ENCODE data around the gene NFIL3. TPM values are rescaled to one million over a fixed set of nuclear protein-coding genes. Genes with fewer than 3 reads are reported as not detected.

NFIL3 gene
- total and polyA plus RNA-seq, 11 donors, result 13.1 to 35.9 (median 24.7) TPM

DNA sequence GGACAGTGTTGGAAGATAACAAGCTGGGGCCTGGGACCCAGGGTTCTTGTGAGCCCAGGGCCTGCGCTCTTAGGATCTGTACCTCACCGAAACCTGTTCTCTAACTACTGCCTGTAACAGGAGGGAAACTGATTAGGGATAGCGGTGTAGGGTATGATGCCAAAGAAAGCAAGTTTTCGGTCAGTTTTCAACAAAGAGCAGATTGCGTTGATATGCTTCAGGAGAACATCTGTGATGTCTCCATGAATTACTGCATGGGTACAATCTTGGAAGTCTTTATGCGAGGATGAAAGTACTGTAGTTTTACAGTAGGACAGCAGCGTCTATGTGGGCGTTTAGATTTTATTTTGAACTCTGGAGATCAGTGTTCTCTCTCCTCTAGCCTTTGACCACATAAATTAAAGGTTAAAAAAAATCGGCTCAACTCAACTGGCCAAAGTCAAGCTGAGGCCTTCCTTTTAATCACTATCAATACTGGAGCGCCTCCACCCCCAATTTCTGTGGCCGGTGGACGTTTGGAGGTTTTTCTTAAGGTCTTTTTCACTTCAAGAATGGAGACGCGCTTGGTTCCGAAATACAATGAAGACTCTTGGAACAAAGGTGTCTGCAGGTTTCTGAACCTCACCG lies 3.0 kb downstream of the NFIL3 start:
- H3K27ac ChIP-seq, result peak overlapping the region; percentile 86 to 97 (median 93)
- no peaks in the 10 kb centered on the region for H3K9me3 ChIP-seq
- no peaks in the 10 kb centered on the region for H3K36me3 ChIP-seq
- TF ChIP-seq POLR2A (IDR thresholded peaks at IDR 0.05), result no peak
- TF ChIP-seq, protein P1, sequence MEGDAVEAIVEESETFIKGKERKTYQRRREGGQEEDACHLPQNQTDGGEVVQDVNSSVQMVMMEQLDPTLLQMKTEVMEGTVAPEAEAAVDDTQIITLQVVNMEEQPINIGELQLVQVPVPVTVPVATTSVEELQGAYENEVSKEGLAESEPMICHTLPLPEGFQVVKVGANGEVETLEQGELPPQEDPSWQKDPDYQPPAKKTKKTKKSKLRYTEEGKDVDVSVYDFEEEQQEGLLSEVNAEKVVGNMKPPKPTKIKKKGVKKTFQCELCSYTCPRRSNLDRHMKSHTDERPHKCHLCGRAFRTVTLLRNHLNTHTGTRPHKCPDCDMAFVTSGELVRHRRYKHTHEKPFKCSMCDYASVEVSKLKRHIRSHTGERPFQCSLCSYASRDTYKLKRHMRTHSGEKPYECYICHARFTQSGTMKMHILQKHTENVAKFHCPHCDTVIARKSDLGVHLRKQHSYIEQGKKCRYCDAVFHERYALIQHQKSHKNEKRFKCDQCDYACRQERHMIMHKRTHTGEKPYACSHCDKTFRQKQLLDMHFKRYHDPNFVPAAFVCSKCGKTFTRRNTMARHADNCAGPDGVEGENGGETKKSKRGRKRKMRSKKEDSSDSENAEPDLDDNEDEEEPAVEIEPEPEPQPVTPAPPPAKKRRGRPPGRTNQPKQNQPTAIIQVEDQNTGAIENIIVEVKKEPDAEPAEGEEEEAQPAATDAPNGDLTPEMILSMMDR (IDR thresholded peaks at IDR 0.05), result no peak
- 38 to 46% (median 40%) methylated on average over 16 of the region's 16 CpGs for WGBS, 4 donors
- peaks cover 0 to 76% (median 43%) of the 10 kb centered on the region in 12 donors for H3K4me1 ChIP-seq
- no peak for ATAC-seq
- peak overlapping the region; percentile 46 to 88 (median 72) for H3K4me3 ChIP-seq
- intact Hi-C loops (cut with DNase I), result loop anchor here (5.0 to 10.0 kb wide), 14 partner anchors 56 to 503 kb away; partner anchors contain the start of gene AUH (in 6 of the 10)
- no peaks in the 10 kb centered on the region for H3K27me3 ChIP-seq
- DNase-seq, result no peak

DNA sequence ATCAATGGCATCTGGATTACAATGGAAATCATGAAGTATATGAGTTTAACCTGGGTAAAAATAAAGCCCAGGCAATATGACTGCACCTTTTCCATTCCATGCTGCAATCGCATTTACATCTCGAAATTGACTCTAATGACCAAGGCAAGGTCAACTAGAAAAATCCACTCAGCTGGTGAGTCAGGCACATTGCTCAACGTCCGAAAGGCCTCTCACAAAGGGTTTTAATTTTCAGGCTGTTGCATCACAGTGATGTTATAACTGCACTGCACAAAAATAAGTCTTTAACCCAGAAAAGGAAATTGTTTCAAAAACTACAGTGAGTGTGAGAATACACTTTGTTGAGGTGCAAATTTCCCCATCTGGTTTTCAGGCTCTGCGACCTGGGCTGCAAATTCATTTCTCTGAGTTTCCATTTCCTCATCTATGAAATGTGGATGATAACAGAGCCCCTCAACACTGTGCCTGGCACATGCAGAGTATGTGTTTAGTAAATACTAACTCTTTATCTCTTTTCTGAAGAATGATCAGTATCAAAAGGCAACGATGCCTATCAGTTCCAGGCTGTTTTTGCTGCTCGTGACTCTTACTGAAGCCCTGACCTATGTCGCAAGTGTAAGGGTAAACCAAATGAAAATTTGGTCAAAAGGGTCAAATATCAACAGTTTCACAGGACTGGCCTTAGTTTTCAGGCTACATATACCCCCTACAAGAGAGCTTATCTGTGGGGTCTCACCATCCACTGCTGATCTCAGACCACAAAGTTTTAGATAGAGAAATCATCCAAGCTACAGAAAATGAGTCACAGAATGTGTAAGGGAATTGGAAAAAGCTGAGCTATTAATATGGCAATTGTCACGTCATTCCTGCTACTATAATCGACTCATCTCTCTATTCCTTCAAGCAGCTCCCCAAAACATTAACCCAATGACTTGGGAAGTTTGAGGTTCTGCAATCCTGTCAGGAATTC lies 4.1 kb downstream of the NFIL3 start:
- Histone ChIP-seq H3K4me3 (peak overlapping the region in 2 of 12 donors; percentile 10 to 28), H3K9me3 (no peaks in the 10 kb centered on the region), H3K27me3 (no peaks in the 10 kb centered on the region), H3K27ac (peak overlapping the region in 10 of 12 donors; percentile 30 to 97 (median 90)), H3K36me3 (no peaks in the 10 kb centered on the region), H3K4me1 (peaks cover 0 to 76% (median 37%) of the 10 kb centered on the region in 12 donors)
- WGBS, 4 donors, result 52 to 63% (median 59%) methylated on average over 10 of the region's 10 CpGs
- intact Hi-C loops (cut with DNase I), result loop anchor here (5.0 to 10.0 kb wide), 14 partner anchors 55 to 502 kb away; partner anchors contain the start of gene AUH (in 8 of the 10)
- DNase-seq, result peak in 3 of 5 donors; percentile 18 to 80 (median 41)
- TF ChIP-seq, protein P1 (IDR thresholded peaks at IDR 0.05), result no peak
- no peak for TF ChIP-seq POLR2A (IDR thresholded peaks at IDR 0.05)
- peak in 2 of 4 donors; percentile 19 to 34 for ATAC-seq

DNA sequence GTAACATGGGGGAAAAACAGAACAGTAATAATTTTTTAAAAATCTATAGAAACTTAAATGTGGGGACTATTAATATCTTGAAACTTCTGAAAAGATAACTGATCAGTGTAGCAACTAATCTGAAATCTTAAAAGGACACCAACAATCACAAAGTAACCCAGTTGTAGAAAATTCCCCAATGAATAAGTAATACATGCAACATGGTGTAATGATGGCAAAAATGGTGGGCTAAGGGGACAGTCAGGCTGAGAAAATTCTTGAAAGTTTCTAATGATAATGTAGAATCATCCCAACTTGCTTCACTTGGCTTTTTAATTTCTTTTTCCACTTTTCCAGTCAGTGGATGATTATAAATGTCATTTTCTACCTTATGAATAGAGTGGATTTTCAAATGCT lies 5.4 kb downstream of the NFIL3 start:
- no peak overlapping the region for H3K4me3 ChIP-seq
- ATAC-seq (no peak), DNase-seq (no peak)
- no peaks in the 10 kb centered on the region for H3K9me3 ChIP-seq
- intact Hi-C loops (cut with DNase I), result loop anchor here in 2 of 10 donors (5.0 to 10.0 kb wide), 2 partner anchors 53 to 56 kb away; partner anchors contain the start of gene AUH (in 2 of the 2)
- H3K27ac ChIP-seq, result peak overlapping the region in 4 of 12 donors; percentile 1 to 97 (median 50)
- TF ChIP-seq, protein P1 (IDR thresholded peaks at IDR 0.05), result no peak
- H3K4me1 ChIP-seq, result peaks cover 0 to 86% (median 37%) of the 10 kb centered on the region in 12 donors
- H3K27me3 ChIP-seq, result no peaks in the 10 kb centered on the region
- H3K36me3 ChIP-seq, result no peaks in the 10 kb centered on the region

All from heart left ventricle (tissue), 16 donors.